Mucosa of descending colon (tissue), 3 donors: ENCODE measurements around the gene SLC25A39. TPM values are rescaled to one million over a fixed set of nuclear protein-coding genes. Genes with fewer than 3 reads are reported as not detected.

Experiments
- ATAC-seq: fragments of 200-7000 bp; cut with Tn5 transposase; one replicate; pipeline ENCODE4 v1.9.1; 2020; ENCODE audit warnings: mild to moderate bottlenecking, moderate library complexity
- DNase-seq, 3 donors: peaks; one replicate each; pipeline ENCODE4 v3.0.0-alpha.2; 2020
- H3K36me3 ChIP-seq: fragments of 200-600 bp; one replicate; pipeline ENCODE4 v1.8.0; 2021; ENCODE audit warnings: low read depth, mild to moderate bottlenecking
- H3K4me1 ChIP-seq: fragments of 200-600 bp; one replicate; pipeline ENCODE4 v1.8.0; 2021; ENCODE audit warnings: low read depth, mild to moderate bottlenecking
- H3K4me3 ChIP-seq: fragments of 200-600 bp; one replicate; pipeline ENCODE4 v1.8.0; 2021; ENCODE audit warnings: mild to moderate bottlenecking
- H3K9me3 ChIP-seq: fragments of 200-600 bp; one replicate; pipeline ENCODE4 v1.8.0; 2021; ENCODE audit warnings: mild to moderate bottlenecking
- intact Hi-C, 2 donors: fragments of 100-400 bp; cut with DNase I in 1 of 2; cut with micrococcal nuclease in 1 of 2; formaldehyde crosslinking; loops; one replicate each; pipeline versions ENCODE4 v1.11.0 to v1.11.1; 2022; cut with DNase I, micrococcal nuclease
- total RNA-seq, 3 donors: library from RNA; stranded (reverse); fragmentation: NEBNext Ultra II Directional in 2 of 3; extraction: Animal tissue kit (Norgen Biotek cat#: 25700) in 2 of 3; gene quantifications; one replicate each; pipeline versions ENCODE4 v1.2.1 to v1.2.4, GENCODE V29; 2021 to 2023
- TF ChIP-seq, protein P1 (sequence below): fragments of 200-600 bp; IDR thresholded peaks from one replicate; pipeline ENCODE4 v1.8.0; 2022; ENCODE audit warnings: antibody characterized with exemption, mild to moderate bottlenecking
- donor health status: DM: no; HTN: no; CAD: no; lungs with moderate emphysema.
- donor health status: DM: no; HTN: no; CAD: no.
- donor health status: DM: no; HTN: yes; CAD: no.

The SLC25A39 gene
- total RNA-seq, 3 donors from 2014 or later: 91.8 to 142 (median 133) TPM

DNA sequence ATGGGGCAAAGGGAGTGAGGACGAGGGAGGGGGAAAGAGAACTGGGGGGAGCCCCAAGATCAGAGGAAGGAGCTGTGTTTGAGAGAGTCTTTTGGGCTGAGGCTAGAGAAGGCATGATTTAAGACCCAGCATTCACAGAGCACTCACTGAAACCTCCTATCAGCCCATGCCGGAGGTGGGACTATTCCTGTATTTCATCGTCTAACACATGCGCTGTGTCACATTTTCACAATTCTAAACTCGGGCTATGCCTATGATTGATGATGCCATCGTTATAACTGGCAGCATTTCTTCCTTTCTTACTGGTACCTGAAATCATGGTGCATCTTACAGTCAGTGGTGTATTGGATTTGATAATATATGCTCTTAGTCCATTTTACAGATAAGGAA is 35.5 kb upstream of the SLC25A39 start:
- ATAC-seq: no peak
- intact Hi-C loops: no loop called here
- Histone ChIP-seq H3K4me3 (no peak overlapping the region), H3K4me1 (peaks cover 7% of the 10 kb centered on the region), H3K9me3 (no peaks in the 10 kb centered on the region), H3K36me3 (no peaks in the 10 kb centered on the region)
- TF ChIP-seq, protein P1, sequence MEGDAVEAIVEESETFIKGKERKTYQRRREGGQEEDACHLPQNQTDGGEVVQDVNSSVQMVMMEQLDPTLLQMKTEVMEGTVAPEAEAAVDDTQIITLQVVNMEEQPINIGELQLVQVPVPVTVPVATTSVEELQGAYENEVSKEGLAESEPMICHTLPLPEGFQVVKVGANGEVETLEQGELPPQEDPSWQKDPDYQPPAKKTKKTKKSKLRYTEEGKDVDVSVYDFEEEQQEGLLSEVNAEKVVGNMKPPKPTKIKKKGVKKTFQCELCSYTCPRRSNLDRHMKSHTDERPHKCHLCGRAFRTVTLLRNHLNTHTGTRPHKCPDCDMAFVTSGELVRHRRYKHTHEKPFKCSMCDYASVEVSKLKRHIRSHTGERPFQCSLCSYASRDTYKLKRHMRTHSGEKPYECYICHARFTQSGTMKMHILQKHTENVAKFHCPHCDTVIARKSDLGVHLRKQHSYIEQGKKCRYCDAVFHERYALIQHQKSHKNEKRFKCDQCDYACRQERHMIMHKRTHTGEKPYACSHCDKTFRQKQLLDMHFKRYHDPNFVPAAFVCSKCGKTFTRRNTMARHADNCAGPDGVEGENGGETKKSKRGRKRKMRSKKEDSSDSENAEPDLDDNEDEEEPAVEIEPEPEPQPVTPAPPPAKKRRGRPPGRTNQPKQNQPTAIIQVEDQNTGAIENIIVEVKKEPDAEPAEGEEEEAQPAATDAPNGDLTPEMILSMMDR: no peak
- no peak for DNase-seq

DNA sequence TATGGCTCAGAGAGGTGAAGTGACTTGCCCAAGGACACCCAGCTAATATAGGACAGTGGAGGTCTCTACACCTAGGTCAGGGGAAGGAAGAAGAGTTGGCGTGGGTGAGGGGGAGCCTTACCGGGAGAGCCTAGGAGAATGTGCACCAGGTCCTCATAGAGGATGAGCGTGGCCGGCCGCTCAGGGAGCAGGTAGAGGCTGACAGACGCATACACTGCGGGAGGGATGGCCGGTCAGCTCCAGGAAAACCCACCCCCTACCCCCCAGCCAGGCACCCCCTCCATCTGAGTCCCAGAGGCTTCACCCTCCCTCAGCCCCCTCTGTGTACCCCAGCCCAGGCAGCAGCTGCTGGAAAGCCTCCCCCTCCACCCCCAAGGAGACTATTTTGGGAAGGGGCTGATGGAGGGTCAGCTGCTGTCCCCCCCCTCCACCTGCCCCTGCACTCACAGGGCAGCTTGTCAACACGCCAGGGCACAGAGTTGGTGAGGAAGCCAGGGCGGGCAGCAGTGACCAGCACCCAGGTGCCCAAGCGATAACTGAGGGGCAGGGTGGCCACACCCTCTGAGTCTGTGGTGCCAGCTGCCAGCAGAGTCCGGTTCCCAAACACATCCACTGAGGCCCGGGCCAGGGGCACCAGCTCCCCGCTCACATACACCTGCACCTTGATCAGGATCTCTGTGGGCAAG is 35.0 kb upstream of the SLC25A39 start:
- ATAC-seq (no peak), DNase-seq (no peak)
- TF ChIP-seq, protein P1: no peak
- H3K9me3 ChIP-seq: no peaks in the 10 kb centered on the region
- intact Hi-C loops: no loop called here
- H3K36me3 ChIP-seq: no peaks in the 10 kb centered on the region
- peaks cover 7% of the 10 kb centered on the region for H3K4me1 ChIP-seq
- H3K4me3 ChIP-seq: no peak overlapping the region

DNA sequence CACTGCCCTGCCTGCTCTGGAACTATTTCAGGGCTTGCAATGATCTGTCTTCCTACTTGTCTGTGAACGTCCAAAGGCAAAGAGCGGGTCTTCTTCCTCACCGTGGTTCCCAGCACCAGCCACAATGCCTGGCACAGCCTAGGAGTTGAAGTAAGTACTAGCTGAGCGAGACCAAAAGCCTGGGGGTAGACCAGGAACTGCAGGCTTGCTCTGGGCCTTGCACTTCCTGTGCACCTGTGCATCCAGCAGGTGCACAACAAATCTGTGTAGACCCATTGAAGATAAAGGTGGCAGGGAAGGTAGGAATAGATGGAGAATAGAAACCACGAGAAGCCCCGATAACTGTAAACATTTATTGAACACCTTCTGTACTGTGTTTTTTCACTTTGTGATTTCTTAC is 34.4 kb upstream of the SLC25A39 start:
- intact Hi-C loops: no loop called here
- H3K36me3 ChIP-seq: no peaks in the 10 kb centered on the region
- H3K9me3 ChIP-seq: no peaks in the 10 kb centered on the region
- no peak for ATAC-seq
- no peak for DNase-seq
- H3K4me1 ChIP-seq: peaks cover 7% of the 10 kb centered on the region
- TF ChIP-seq, protein P1: no peak
- no peak overlapping the region for H3K4me3 ChIP-seq

DNA sequence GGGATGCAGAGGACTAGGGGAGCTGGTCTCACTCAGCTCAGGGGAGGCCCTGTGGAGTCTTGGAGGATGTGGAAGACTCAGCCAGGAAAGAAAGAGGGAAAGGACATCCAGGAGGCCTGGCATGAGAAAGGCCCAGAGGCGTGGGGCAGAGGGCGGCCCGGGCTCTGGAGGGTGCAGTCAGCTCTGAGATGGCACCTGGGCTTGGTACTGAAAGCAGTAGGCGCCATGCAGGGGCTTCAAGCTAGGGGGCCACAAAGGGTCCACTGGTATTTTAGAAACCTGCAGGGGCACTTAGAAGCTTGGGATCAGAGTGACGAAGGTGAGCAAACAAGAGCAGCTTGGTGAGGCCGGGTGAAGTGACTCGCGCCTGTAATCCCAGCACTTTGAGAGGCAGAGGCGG is 33.4 kb upstream of the SLC25A39 start:
- TF ChIP-seq, protein P1: no peak
- Histone ChIP-seq H3K36me3 (no peaks in the 10 kb centered on the region), H3K9me3 (no peaks in the 10 kb centered on the region), H3K4me1 (peaks cover 4% of the 10 kb centered on the region), H3K4me3 (no peak overlapping the region)
- no peak for ATAC-seq
- intact Hi-C loops: no loop called here
- DNase-seq: no peak

DNA sequence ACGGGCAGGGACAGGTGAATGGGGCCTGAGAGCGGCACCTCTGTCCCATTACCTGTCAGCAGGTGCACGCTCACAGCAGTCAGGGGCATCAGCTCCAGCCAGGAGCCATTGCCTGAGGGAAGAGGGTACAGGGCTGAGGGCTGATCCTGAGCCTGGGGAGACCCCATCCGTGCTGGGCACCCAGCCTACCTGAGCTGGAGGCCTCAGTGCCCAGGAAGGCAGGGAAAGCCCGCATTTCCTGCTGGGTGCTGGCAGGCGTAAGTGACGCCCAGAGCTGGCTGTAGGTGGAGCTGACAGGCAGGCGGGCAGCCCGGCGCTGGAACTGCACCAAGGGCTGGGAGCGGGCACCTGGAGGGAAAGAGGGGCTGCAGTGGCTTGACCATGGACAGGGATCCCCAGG is 31.6 kb upstream of the SLC25A39 start:
- intact Hi-C loops: no loop called here
- H3K4me1 ChIP-seq: no peaks in the 10 kb centered on the region
- H3K9me3 ChIP-seq: no peaks in the 10 kb centered on the region
- peak; percentile 56 for ATAC-seq
- TF ChIP-seq, protein P1: no peak
- H3K4me3 ChIP-seq: no peak overlapping the region
- no peaks in the 10 kb centered on the region for H3K36me3 ChIP-seq
- no peak for DNase-seq

DNA sequence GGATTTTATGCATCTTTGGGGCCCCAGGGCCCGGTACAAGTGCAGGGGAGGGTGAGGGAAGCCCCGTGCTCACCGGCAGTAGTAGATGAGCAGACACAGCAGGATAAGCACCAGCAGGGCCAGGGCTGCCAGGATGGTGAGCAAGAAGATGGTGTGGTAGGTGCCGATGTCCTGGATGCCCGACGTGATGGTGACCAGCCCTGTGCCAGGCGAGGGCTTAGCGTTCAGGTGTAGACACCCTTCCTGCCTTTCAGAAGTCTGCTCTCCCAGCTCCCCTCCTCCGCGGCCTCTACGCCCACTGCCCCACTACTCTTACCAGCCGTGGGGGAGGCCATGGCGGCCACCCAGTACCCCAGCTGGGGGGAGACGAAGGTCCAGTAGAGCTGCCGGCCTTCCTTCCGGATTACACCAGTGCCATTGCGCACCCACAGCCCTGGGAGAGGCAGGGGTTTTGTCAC is 31.0 kb upstream of the SLC25A39 start:
- DNase-seq (no peak), ATAC-seq (no peak)
- Histone ChIP-seq H3K36me3 (peaks cover 4% of the 10 kb centered on the region), H3K4me3 (no peak overlapping the region), H3K4me1 (no peaks in the 10 kb centered on the region), H3K9me3 (no peaks in the 10 kb centered on the region)
- intact Hi-C loops: no loop called here
- TF ChIP-seq, protein P1: no peak
